T-helper 17 cell (primary cell): Measurements from ENCODE around the gene NEDD4L. TPM values are rescaled to one million over a fixed set of nuclear protein-coding genes. Genes with fewer than 3 reads are reported as not detected.

Experiments used
- ATAC-seq: fragments of 150-1000 bp; cut with Tn5 transposase; 2 replicates; pipeline ENCODE4 v1.10.0; 2021; ENCODE audit warnings: mild to moderate bottlenecking, moderate library complexity
- DNase-seq, 3 donors: peaks; one replicate each; pipeline versions ENCODE4 v3.0.0 to v3.0.0-alpha.2; 2020 to 2021
- H3K9me3 ChIP-seq: one replicate; pipeline ENCODE4 v1.7.0; 2013; ENCODE audit warnings: low read length, mild to moderate bottlenecking; ENCODE audit not compliant: control insufficient read depth, poor library complexity, severe bottlenecking
- H3K27ac Mint-ChIP-seq: one replicate; pipeline ENCODE4 v1.8.0; 2022; ENCODE audit warnings: mild to moderate bottlenecking, moderate library complexity, mixed read lengths
- H3K27me3 Mint-ChIP-seq: one replicate; pipeline ENCODE4 v1.8.0; 2022; ENCODE audit warnings: mixed read lengths
- H3K36me3 Mint-ChIP-seq: one replicate; pipeline ENCODE4 v1.8.0; 2022; ENCODE audit warnings: low read depth, mixed read lengths
- H3K4me1 Mint-ChIP-seq: one replicate; pipeline ENCODE4 v1.8.0; 2022; ENCODE audit warnings: mild to moderate bottlenecking, mixed read lengths
- H3K4me3 Mint-ChIP-seq: one replicate; pipeline ENCODE4 v1.8.0; 2022; ENCODE audit warnings: mild to moderate bottlenecking, moderate library complexity, mixed read lengths
- total RNA-seq, 4 donors: library from RNA in 2 of 4; stranded (reverse) in 2 of 4; gene quantifications; one replicate each; pipeline ENCODE4 v1.2.3 and lab custom pipeline; 2022 to 2026

The NEDD4L gene
- total RNA-seq, 2 donors from 2014 or later, result 9.8 to 22.4 TPM

- H3K36me3 Mint-ChIP-seq, result peaks cover 2% of the 10 kb centered on the region
- no peak overlapping the region for H3K27ac Mint-ChIP-seq
- no peaks in the 10 kb centered on the region for H3K9me3 ChIP-seq
- peaks cover 10% of the 10 kb centered on the region for H3K4me1 Mint-ChIP-seq
- DNase-seq (no peak), ATAC-seq (no peak)
- no peak overlapping the region for H3K4me3 Mint-ChIP-seq
- peaks cover 17% of the 10 kb centered on the region for H3K27me3 Mint-ChIP-seq
Measured at GRCh38 chr18:58128381-58129374, 84.7 kb downstream of the NEDD4L start.

GRCh38 chr18:58132595-58133261 is 88.7 kb downstream of the NEDD4L start:
- no peaks in the 10 kb centered on the region for H3K36me3 Mint-ChIP-seq
- ATAC-seq, result no peak
- H3K4me3 Mint-ChIP-seq, result no peak overlapping the region
- H3K4me1 Mint-ChIP-seq, result peaks cover 10% of the 10 kb centered on the region
- no peak overlapping the region for H3K27ac Mint-ChIP-seq
- H3K9me3 ChIP-seq, result no peaks in the 10 kb centered on the region
- no peak for DNase-seq
- H3K27me3 Mint-ChIP-seq, result peaks cover 21% of the 10 kb centered on the region

GRCh38 chr18:58135183-58135641 is 91.2 kb downstream of the NEDD4L start:
- H3K27ac Mint-ChIP-seq, result no peak overlapping the region
- peaks cover 10% of the 10 kb centered on the region for H3K4me1 Mint-ChIP-seq
- H3K36me3 Mint-ChIP-seq, result no peaks in the 10 kb centered on the region
- peak; percentile 87 for ATAC-seq
- H3K9me3 ChIP-seq, result no peaks in the 10 kb centered on the region
- no peak for DNase-seq
- peak overlapping the region; percentile 43 for H3K4me3 Mint-ChIP-seq
- peaks cover 38% of the 10 kb centered on the region for H3K27me3 Mint-ChIP-seq

GRCh38 chr18:58135701-58136331 is 91.8 kb downstream of the NEDD4L start:
- Mint-ChIP-seq H3K4me3 (peak overlapping the region; percentile 43), H3K4me1 (peaks cover 10% of the 10 kb centered on the region), H3K36me3 (no peaks in the 10 kb centered on the region), H3K27ac (no peak overlapping the region), H3K27me3 (peaks cover 43% of the 10 kb centered on the region)
- H3K9me3 ChIP-seq, result no peaks in the 10 kb centered on the region
- ATAC-seq (peak; percentile 68), DNase-seq (peak in 2 of 3 donors; percentile 11 to 13)

- DNase-seq (no peak), ATAC-seq (no peak)
- Mint-ChIP-seq H3K4me3 (no peak overlapping the region), H3K27ac (no peak overlapping the region), H3K36me3 (no peaks in the 10 kb centered on the region), H3K27me3 (peaks cover 47% of the 10 kb centered on the region), H3K4me1 (peaks cover 10% of the 10 kb centered on the region)
- H3K9me3 ChIP-seq, result no peaks in the 10 kb centered on the region
Measured at GRCh38 chr18:58136879-58137278, 92.9 kb downstream of the NEDD4L start.

GRCh38 chr18:58139459-58140386 is 95.7 kb downstream of the NEDD4L start:
- Mint-ChIP-seq H3K4me3 (no peak overlapping the region), H3K4me1 (peaks cover 10% of the 10 kb centered on the region), H3K27me3 (peaks cover 65% of the 10 kb centered on the region), H3K27ac (peak overlapping the region; percentile 34), H3K36me3 (no peaks in the 10 kb centered on the region)
- no peaks in the 10 kb centered on the region for H3K9me3 ChIP-seq
- ATAC-seq (no peak), DNase-seq (no peak)

DNA sequence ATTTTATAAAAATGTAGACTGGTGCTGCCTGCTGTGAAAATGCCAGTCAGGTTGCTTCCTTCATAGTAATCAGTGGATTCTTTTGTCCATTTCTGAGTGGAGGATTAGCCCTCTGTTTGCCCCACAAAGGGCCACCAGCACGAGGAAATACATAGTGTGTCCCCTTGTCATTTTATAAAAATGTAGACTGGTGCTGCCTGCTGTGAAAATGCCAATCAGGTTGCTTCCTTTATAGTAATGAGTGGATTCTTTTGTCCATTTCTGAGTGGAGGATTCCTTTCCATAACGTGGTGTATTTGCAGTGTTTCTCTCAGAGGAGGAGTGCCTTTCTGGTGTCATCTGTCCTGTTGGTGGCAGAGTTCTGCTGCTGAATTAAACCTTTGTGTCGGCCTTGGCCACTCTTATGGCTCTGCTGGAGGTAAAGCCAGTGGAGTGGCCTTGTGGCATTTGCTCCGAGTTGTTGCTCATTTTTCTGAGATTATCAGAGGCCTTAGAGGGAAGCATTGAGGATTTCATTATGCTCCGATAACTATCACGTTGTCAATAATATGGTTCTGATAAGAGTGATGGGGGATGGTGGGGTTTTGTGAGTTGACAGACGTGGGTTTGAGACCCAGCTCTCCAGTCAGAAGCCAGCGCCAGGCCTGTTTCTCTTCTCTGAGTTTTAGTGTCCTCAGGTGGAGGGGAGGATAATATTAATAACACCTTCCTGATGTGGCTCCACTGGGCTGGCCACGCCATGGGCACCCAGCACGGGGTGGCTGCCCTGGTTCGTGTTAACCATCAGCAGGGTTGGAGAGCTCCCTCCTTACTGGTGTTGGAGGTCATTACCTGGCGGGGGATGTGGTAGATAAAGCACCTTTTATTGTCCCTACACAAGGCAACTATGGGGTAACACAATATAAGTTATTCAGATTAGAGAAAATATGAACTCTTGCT is 96.6 kb downstream of the NEDD4L start:
- peaks cover 60% of the 10 kb centered on the region for H3K27me3 Mint-ChIP-seq
- ATAC-seq, result no peak
- H3K9me3 ChIP-seq, result no peaks in the 10 kb centered on the region
- H3K27ac Mint-ChIP-seq, result no peak overlapping the region
- H3K36me3 Mint-ChIP-seq, result no peaks in the 10 kb centered on the region
- no peak for DNase-seq
- H3K4me1 Mint-ChIP-seq, result peaks cover 2% of the 10 kb centered on the region
- H3K4me3 Mint-ChIP-seq, result no peak overlapping the region

GRCh38 chr18:58143386-58143785 is 99.4 kb downstream of the NEDD4L start:
- no peak overlapping the region for H3K27ac Mint-ChIP-seq
- H3K36me3 Mint-ChIP-seq, result peaks cover 2% of the 10 kb centered on the region
- peaks cover 4% of the 10 kb centered on the region for H3K4me1 Mint-ChIP-seq
- peaks cover 52% of the 10 kb centered on the region for H3K27me3 Mint-ChIP-seq
- no peaks in the 10 kb centered on the region for H3K9me3 ChIP-seq
- no peak for ATAC-seq
- no peak overlapping the region for H3K4me3 Mint-ChIP-seq
- DNase-seq, result no peak

GRCh38 chr18:58144106-58144505 is 100.1 kb downstream of the NEDD4L start:
- Mint-ChIP-seq H3K36me3 (peaks cover 2% of the 10 kb centered on the region), H3K27ac (no peak overlapping the region), H3K4me3 (no peak overlapping the region), H3K27me3 (peaks cover 51% of the 10 kb centered on the region), H3K4me1 (peaks cover 4% of the 10 kb centered on the region)
- H3K9me3 ChIP-seq, result no peaks in the 10 kb centered on the region
- DNase-seq, result no peak
- no peak for ATAC-seq

GRCh38 chr18:58144671-58145285 is 100.8 kb downstream of the NEDD4L start:
- Mint-ChIP-seq H3K27ac (no peak overlapping the region), H3K27me3 (peaks cover 52% of the 10 kb centered on the region), H3K36me3 (peaks cover 2% of the 10 kb centered on the region), H3K4me1 (peaks cover 4% of the 10 kb centered on the region), H3K4me3 (no peak overlapping the region)
- ATAC-seq, result no peak
- DNase-seq, result no peak
- H3K9me3 ChIP-seq, result no peaks in the 10 kb centered on the region

DNA sequence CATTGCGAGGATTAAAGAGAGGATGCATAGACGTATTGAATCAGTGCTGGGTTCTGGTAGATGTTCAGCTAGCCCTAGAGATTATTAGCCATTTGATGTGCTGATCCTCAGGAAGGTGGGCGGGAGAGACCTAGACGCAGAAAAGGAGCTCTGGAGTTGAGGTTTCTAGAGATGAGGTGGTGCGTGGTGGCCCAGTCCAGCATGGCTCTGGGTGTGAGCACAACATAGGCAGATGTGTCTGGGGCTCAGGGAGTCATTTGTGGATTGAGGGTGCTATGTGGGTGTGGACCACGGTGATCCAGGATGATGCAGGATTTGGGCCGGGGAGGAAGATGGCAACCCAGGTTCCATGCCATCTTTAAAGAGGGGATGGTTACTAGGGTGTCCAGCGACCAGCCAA is 102.1 kb downstream of the NEDD4L start:
- peaks cover 53% of the 10 kb centered on the region for H3K27me3 Mint-ChIP-seq
- peak overlapping the region; percentile 27 for H3K27ac Mint-ChIP-seq
- peaks cover 4% of the 10 kb centered on the region for H3K4me1 Mint-ChIP-seq
- H3K9me3 ChIP-seq, result no peaks in the 10 kb centered on the region
- DNase-seq, result no peak
- H3K36me3 Mint-ChIP-seq, result peaks cover 2% of the 10 kb centered on the region
- no peak overlapping the region for H3K4me3 Mint-ChIP-seq
- ATAC-seq, result no peak
